ENCODE data around the gene SMIM14. TPM values are rescaled to one million over a fixed set of nuclear protein-coding genes. Genes with fewer than 3 reads are reported as not detected.

Gene SMIM14
- total RNA-seq, 1 experiment from 2014 or later: 32.3 TPM

DNA sequence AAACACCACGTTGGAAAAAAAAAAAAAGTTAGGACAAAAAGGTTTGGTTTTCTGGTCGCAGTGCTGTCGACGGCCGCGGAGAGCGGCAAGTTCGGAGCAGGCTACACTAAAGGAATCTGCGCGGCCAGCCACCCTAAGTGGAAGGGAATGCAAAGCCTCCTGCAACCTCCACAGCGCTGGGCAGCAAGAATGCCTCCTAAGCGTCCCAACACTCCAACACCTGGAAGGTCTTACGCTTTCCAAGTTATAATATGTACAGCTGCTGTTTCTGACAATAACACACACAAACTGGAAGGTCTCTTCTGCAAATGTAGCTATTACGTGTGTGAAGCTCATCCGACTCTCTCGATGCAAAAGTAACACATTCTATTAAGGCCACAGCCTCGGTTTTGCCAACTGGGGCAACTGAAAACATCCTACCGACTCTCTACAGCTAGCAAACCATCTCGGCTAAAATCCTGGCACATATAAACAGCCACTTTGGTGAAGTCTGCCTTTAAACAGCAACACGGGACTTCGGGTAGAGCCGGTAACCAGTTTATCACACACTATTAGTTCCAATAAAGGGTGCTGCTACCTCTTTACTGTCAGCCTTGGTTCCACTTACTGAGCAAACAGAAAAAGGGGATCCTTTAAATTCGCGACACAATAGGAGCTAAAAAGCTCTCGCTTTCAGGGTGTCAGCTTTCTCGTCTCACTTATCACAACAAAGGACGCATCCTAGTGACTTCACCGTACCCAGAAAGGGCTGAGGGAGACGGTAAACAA lies 895 bp downstream of the SMIM14 start (continued):
- no peak for TF ChIP-seq ZNF281 (CRISPR knock-in tag; IDR thresholded peaks at IDR 0.05)
- peak; percentile 91; the same call in 1 of the 2 replicates for TF ChIP-seq FOXK1 (CRISPR knock-in tag; IDR thresholded peaks at IDR 0.05)
- TF ChIP-seq OVOL2 (CRISPR knock-in tag; IDR thresholded peaks at IDR 0.05; ENCODE audit: borderline replicate concordance): no peak

GRCh38 chr4:39637221-39637585 lies 1.5 kb downstream of the SMIM14 start:
- H3K4me1 Mint-ChIP-seq: peaks cover 59% of the 10 kb centered on the region
- H3K36me3 Mint-ChIP-seq: no peaks in the 10 kb centered on the region; the same call in 1 of the 2 replicates
- ATAC-seq (no peak), DNase-seq (ENCODE audit: low spot score) (no peak)
- TF ChIP-seq ZNF263 (CRISPR knock-in tag; IDR thresholded peaks at IDR 0.05; ENCODE audit: low read depth): no peak
- peak overlapping the region; percentile 99 for H3K27ac Mint-ChIP-seq
- H3K9me3 Mint-ChIP-seq: no peaks in the 10 kb centered on the region
- H3K27me3 Mint-ChIP-seq (ENCODE audit: low read depth): no peaks in the 10 kb centered on the region
- ChIA-PET CTCF (interaction anchor here (0.9 kb wide), 1 partner anchor 168 kb away, joined by 6 read pairs; no protein-coding TSS in a partner anchor), POLR2A (interaction anchor here (1.4 to 2.8 kb wide), 6 partner anchors 7 to 419 kb away, joined by 4 to 43 read pairs (median 12); partner anchors contain the start of genes LIAS, N4BP2, RPL9 and UBE2K)
- peak overlapping the region; percentile 92 for H3K4me3 Mint-ChIP-seq

DNA sequence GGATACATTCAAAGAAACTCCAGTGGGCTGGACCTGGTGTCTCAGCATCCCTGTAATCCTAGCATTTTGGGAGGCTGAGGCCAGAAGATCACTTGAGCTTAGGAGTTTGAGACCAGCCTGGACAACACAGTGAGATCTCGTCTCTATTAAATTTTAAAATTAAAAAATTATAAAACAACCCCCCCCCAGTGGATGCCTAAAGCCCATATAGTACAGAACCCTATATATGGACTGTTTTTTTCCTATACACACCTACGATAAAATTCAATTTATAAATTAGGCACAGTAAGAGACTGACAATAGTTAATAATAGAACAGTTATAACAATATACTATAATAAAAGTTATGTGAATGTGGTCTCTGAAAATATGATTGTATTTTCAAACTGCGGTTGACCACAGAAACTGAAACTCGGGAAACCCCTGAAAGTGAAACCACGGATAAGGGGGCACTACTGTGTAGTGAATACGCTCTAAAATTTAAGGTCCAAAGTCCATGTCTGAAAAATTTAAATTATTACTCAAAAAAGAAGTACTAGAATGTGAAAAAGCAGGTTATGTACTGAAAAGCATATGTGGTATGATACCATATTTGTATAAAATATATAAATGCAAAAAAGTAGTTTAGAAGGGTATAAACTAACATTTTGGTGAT lies 2.0 kb downstream of the SMIM14 start:
- Mint-ChIP-seq H3K27ac (peak overlapping the region; percentile 99), H3K4me3 (peak overlapping the region; percentile 92), H3K27me3 (ENCODE audit: low read depth) (no peaks in the 10 kb centered on the region), H3K9me3 (no peaks in the 10 kb centered on the region), H3K4me1 (peaks cover 57% of the 10 kb centered on the region), H3K36me3 (no peaks in the 10 kb centered on the region; the same call in 1 of the 2 replicates)
- no peak for ATAC-seq
- ChIA-PET CTCF (no interaction called here), POLR2A (no interaction called here)
- no peak for DNase-seq (ENCODE audit: low spot score)
- TF ChIP-seq EMX1 (CRISPR knock-in tag; IDR thresholded peaks at IDR 0.05) (no peak), ATF1 (CRISPR knock-in tag; IDR thresholded peaks at IDR 0.05) (no peak), FOXP4 (CRISPR knock-in tag; IDR thresholded peaks at IDR 0.05) (no peak), TEAD4 (CRISPR knock-in tag; IDR thresholded peaks at IDR 0.05) (no peak), ZNF263 (CRISPR knock-in tag; IDR thresholded peaks at IDR 0.05; ENCODE audit: low read depth) (no peak), ATF6 (CRISPR knock-in tag; IDR thresholded peaks at IDR 0.05) (no peak), MLX (CRISPR knock-in tag; IDR thresholded peaks at IDR 0.05) (no peak), TEAD1 (CRISPR knock-in tag; IDR thresholded peaks at IDR 0.05) (no peak), ZNF121 (CRISPR knock-in tag; IDR thresholded peaks at IDR 0.05) (no peak), ZNF532 (CRISPR knock-in tag; IDR thresholded peaks at IDR 0.05; ENCODE audit: borderline replicate concordance) (no peak), OVOL2 (CRISPR knock-in tag; IDR thresholded peaks at IDR 0.05; ENCODE audit: borderline replicate concordance) (no peak), KAT7 (CRISPR knock-in tag; IDR thresholded peaks at IDR 0.05; ENCODE audit: borderline replicate concordance) (no peak), ZNF219 (CRISPR knock-in tag; IDR thresholded peaks at IDR 0.05; ENCODE audit: borderline replicate concordance) (no peak)
- TF ChIP-seq, protein P1, sequence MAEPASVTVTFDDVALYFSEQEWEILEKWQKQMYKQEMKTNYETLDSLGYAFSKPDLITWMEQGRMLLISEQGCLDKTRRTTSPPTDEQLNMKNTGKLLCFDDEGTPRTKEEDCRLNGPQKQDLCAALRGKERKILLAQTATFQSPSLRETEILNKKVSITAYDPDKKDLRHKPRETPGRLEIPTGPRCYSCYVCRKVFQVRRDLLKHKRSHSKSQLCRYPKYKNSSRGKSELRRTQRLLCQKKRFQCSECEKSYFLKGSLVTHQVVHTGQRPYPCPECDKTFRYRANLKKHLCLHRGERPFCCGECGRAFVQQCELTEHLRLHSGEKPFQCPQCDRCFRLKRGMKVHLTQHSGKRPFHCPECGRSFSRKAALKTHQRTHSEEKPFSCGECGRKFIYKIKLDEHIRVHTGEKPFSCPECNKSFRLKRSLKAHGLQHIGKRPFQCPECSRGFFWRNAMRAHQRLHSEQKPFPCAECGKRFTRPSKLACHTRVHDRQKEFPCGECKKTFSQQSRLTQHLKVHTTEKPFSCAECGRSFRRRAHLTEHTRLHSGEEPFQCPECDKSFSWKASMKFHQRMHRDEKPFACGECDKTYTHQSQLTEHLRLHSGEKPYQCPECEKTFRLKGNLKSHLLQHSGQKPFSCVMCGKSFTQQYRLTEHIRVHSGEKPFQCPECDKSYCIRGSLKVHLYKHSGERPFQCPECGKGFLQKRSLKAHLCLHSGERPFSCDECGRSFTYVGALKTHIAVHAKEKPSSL (CRISPR knock-in tag; conservative IDR thresholded peaks at IDR 0.05): no peak

Measured in WTC11 (cell line).